Pancreas (tissue), 10 donors: Measurements from ENCODE around the gene ANKAR. TPM values are rescaled to one million over a fixed set of nuclear protein-coding genes. Genes with fewer than 3 reads are reported as not detected.
A peak's percentile ranks its signal among the peaks of the same experiment; 100 is the strongest.
"Not testable (repeated sequence)": the region's sequence is repeated elsewhere in the genome, so short reads cannot be mapped to it uniquely, and the experiment has no call there.

Source experiments
- ATAC-seq, 4 donors: fragments of 200-7000 bp; cut with Tn5 transposase; one replicate each; pipeline versions ENCODE4 v1.8.0 to v1.9.1; 2020; ENCODE audit warnings: mild to moderate bottlenecking in 4 of 4, moderate library complexity in 4 of 4
- DNase-seq, 6 donors: peaks; one replicate each; pipeline ENCODE4 v3.0.0-alpha.2; 2020
- FAIRE-seq: peaks from 2 replicates; lab custom pipeline; 2012; peaks lifted over from hg19 to GRCh38; lab: Jason Lieb, UNC
- H3K27ac ChIP-seq, 4 donors: fragments of 200-600 bp; sonication (generic); 1 replicate in 3 of 4; 2 replicates in 1 of 4; pipeline versions ENCODE4 v1.5.0 to v1.8.0; 2020
- H3K27me3 ChIP-seq, 4 donors: fragments of 200-600 bp; one replicate each; pipeline ENCODE4 v1.8.0; 2021
- H3K36me3 ChIP-seq, 3 donors: fragments of 200-600 bp; sonication (generic) in 1 of 3; one replicate each; pipeline versions ENCODE4 v1.5.0 to v1.8.0; 2020 to 2021
- H3K4me1 ChIP-seq, 3 donors: fragments of 200-600 bp; one replicate each; pipeline ENCODE4 v1.8.0; 2021
- H3K4me3 ChIP-seq, 4 donors: fragments of 200-600 bp; sonication (generic) in 2 of 4; one replicate each; pipeline versions ENCODE4 v1.5.0 to v1.8.0; 2020 to 2021
- H3K9me3 ChIP-seq, 4 donors: fragments of 200-600 bp; one replicate each; pipeline ENCODE4 v1.8.0; 2021
- CTCF ChIP-seq, 4 donors: fragments of 200-600 bp; sonication (generic) in 3 of 4; IDR thresholded peaks; one replicate each; pipeline versions ENCODE4 v1.5.0 to v1.8.0; 2021; ENCODE audit warnings: antibody characterized with exemption in 4 of 4
- WGBS, 2 donors: extraction: QIAGEN DNeasy Blood & Tissue Kit; methylation state at CpG; one replicate each; pipeline ENCODE4 v1.1.7; 2013; 5-methylcytosine and 5-hydroxymethylcytosine counted together
- intact Hi-C, 3 donors: fragments of 100-400 bp; cut with DNase I; formaldehyde crosslinking; loops; one replicate each; pipeline versions ENCODE4 v1.11.1 to v1.14.2; 2022
- polyA plus RNA-seq, 2 donors: library from polyadenylated mRNA; stranded (reverse); fragments of 200-250 nt; gene quantifications; one replicate each; pipeline ENCODE4 v1.2.3, GENCODE V29; 2013
- total RNA-seq, 6 donors: library from RNA; stranded (reverse); fragmentation: NEBNext Ultra II Directional in 4 of 6; extraction: Animal tissue kit (Norgen Biotek cat#: 25700) in 4 of 6; gene quantifications; one replicate each; pipeline versions ENCODE4 v1.2.1 to v1.2.4, GENCODE V29; 2021 to 2023
- donor health status: healthy with polysubstance abuse.
- donor health status: DM: no; HTN: no; CAD: no; lungs with moderate emphysema.
- donor health status: DM: no; HTN: no; CAD: no.
- donor health status: control.
- donor health status: control.
- donor health status: Bipolar disorder and iron deficiency.
- donor health status: DM: yes; HTN: yes; CAD: no.
- donor health status: DM: no; HTN: no; CAD: no.
- donor health status: DM: no; HTN: no; CAD: no.
- donor health status: DM: yes; HTN: yes; CAD: no.

ANKAR gene
- total and polyA plus RNA-seq, 8 donors, result 3.1 to 8.9 (median 6.0) TPM

DNA sequence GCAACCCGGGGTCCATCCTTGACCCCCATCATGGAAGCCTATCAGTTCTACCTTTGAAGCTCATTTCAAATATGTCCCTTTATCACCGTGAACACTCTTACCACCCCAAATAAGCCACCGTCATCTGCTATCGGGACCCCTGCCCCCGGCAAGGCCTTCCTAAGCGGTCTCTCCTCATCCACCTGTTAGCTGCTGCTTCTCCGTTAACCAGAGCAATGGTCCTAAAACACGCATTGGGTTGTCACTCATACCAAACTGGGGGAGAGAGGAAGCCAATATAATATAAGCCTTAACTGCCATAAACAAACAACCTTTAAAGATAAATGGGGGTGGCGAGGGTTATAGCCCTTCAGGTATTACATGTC, 12.5 kb upstream of the ANKAR start:
- FAIRE-seq (no peak), DNase-seq (no peak), ATAC-seq (peak in 3 of 4 donors; percentile 1 to 2 (median 2))
- no peak overlapping the region for H3K27ac ChIP-seq
- H3K4me3 ChIP-seq, result peak overlapping the region; percentile 46 to 97 (median 89)
- peaks cover 7 to 13% (median 11%) of the 10 kb centered on the region in 3 donors for H3K4me1 ChIP-seq
- TF ChIP-seq CTCF (IDR thresholded peaks at IDR 0.05), result no peak
- intact Hi-C loops, result loop anchor here in 1 of 3 donors (5.0 kb wide), 1 partner anchor 415 kb away; no protein-coding TSS in a partner anchor
- no peaks in the 10 kb centered on the region for H3K9me3 ChIP-seq
- WGBS, 2 donors, result 1 to 2% methylated on average over 9 of the region's 9 CpGs
- H3K36me3 ChIP-seq, result no peaks in the 10 kb centered on the region
- no peaks in the 10 kb centered on the region for H3K27me3 ChIP-seq

DNA sequence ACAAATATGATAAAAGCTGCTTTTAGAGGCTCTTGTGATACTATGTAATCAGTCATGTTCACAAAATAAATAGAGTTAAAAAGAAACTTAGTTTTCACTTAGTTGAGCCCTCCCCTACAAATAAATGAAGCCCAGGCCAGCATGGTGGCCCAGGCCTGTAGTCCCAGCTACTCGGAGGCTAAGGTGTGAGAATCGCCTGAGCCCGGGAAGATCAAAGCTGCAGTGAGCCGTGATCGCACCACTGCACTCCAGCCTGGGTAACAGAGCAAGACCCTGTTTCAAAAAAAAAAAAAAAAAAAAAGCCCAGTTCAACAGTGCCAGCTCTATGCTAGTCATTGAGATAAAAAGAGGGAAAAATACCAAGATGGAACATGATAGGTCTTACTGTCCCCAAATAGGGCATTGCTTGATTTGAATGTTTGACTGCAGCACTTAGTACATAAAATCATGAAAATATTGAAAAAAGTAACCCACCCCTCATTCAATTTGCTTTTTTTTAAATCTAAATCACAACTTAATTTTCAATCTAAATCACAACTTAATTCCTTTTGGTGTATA, 11.7 kb upstream of the ANKAR start:
- peaks cover 7 to 13% (median 11%) of the 10 kb centered on the region in 3 donors for H3K4me1 ChIP-seq
- no peak overlapping the region for H3K27ac ChIP-seq
- no peaks in the 10 kb centered on the region for H3K27me3 ChIP-seq
- no peak for TF ChIP-seq CTCF (IDR thresholded peaks at IDR 0.05)
- FAIRE-seq (no peak), DNase-seq (no peak), ATAC-seq (no peak)
- H3K4me3 ChIP-seq, result peak overlapping the region in 3 of 4 donors; percentile 46 to 90 (median 88)
- peaks cover 0 to 7% (median 2%) of the 10 kb centered on the region in 3 donors for H3K36me3 ChIP-seq
- 40 to 53% methylated on average over 5 of the region's 5 CpGs for WGBS, 2 donors
- no peaks in the 10 kb centered on the region for H3K9me3 ChIP-seq
- intact Hi-C loops, result loop anchor here in 1 of 3 donors (5.0 kb wide), 1 partner anchor 415 kb away; no protein-coding TSS in a partner anchor

GRCh38 chr2:189663319-189663718, 11.2 kb upstream of the ANKAR start:
- not testable (repeated sequence) for H3K27me3 ChIP-seq, FAIRE-seq, DNase-seq, ATAC-seq, H3K27ac ChIP-seq, H3K9me3 ChIP-seq, H3K4me3 ChIP-seq
- Histone ChIP-seq H3K36me3 (peaks cover 0 to 13% (median 7%) of the 10 kb centered on the region in 3 donors), H3K4me1 (peaks cover 7 to 13% (median 11%) of the 10 kb centered on the region in 3 donors)
- intact Hi-C loops, result loop anchor here in 1 of 3 donors (5.0 kb wide), 1 partner anchor 414 kb away; no protein-coding TSS in a partner anchor
- WGBS, 2 donors, result 93 to 94% methylated on average over 12 of the region's 12 CpGs

- DNase-seq (no peak), ATAC-seq (no peak), FAIRE-seq (no peak)
- Histone ChIP-seq H3K9me3 (no peaks in the 10 kb centered on the region), H3K4me1 (no peaks in the 10 kb centered on the region), H3K36me3 (peaks cover 0 to 21% (median 7%) of the 10 kb centered on the region in 3 donors), H3K27ac (no peak overlapping the region), H3K4me3 (no peak overlapping the region), H3K27me3 (no peaks in the 10 kb centered on the region)
- TF ChIP-seq CTCF (IDR thresholded peaks at IDR 0.05), result no peak
- 91 to 94% methylated on average over 5 of the region's 5 CpGs for WGBS, 2 donors
- intact Hi-C loops, result no loop called here
Measured at GRCh38 chr2:189669913-189670312, 4.6 kb upstream of the ANKAR start.

DNA sequence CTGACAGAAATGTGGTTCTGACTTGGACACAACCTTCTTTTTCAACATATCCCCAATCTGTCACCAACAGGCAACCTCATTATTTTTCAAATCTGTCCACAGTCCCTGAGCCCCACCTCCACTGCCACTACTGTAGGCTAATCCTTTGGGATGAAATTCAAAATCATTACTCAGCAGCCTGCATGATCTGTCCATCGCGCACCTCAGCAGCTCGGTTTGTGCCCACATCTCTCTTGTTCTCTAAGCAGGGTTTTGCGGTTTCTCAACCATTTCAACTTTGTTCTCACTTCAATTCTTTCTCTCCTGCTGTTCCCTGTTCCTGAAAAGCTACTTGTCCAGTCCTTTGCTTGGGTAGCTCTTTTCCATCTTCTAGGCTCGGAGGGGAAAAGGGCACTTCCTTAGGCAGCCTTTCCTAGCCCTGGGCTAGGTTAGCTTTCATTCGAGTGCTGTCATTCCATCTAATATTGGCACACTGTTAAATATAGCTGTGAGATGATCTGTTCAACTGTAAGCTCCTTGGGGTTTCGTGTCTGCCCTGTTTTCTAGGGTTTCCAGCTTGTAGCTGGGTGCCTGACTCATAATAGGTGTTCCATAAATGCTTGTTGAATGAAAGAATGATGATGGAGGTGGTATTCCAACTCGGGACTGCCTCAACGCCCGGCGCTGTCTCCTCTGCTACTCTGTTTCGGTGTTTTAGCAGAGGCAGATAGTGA, 653 bp upstream of the ANKAR start:
- Histone ChIP-seq H3K4me3 (peak overlapping the region; percentile 57 to 75 (median 62)), H3K27me3 (no peaks in the 10 kb centered on the region), H3K36me3 (peaks cover 0 to 7% (median 0%) of the 10 kb centered on the region in 3 donors), H3K4me1 (peaks cover 0 to 4% (median 0%) of the 10 kb centered on the region in 3 donors), H3K27ac (peak overlapping the region; percentile 87 to 98 (median 92)), H3K9me3 (no peaks in the 10 kb centered on the region)
- DNase-seq, result no peak
- intact Hi-C loops, result no loop called here
- peak in 1 of 4 donors; percentile 2 for ATAC-seq
- WGBS, 2 donors, result 27 to 32% methylated on average over 12 of the region's 12 CpGs
- TF ChIP-seq CTCF (IDR thresholded peaks at IDR 0.05), result no peak
- FAIRE-seq, result no peak
